RPMI8226 (cell line): Measurements from ENCODE around the gene NT5C1B.
"Not testable (repeated sequence)": the region's sequence is repeated elsewhere in the genome, so short reads cannot be mapped to it uniquely, and the experiment has no call there.

Experiments
- DNase-seq: peaks from one replicate; pipeline ENCODE4 v3.0.0-alpha.2; 2015

NT5C1B gene

GRCh38 chr2:18589354-18589753 is at the start of gene NT5C1B:
TSS of gene NT5C1B (minus strand) at chr2:18589569. CDS start at chr2:18589468, 101 bp downstream.
- DNase-seq: no peak

- no peak for DNase-seq
Observed at GRCh38 chr2:18637196-18637595, 47.8 kb upstream of the NT5C1B start.

GRCh38 chr2:18632699-18633098 is 43.3 kb upstream of the NT5C1B start:
- DNase-seq: not testable (repeated sequence)

- DNase-seq: no peak
Observed at GRCh38 chr2:18630941-18631340, 41.6 kb upstream of the NT5C1B start.

GRCh38 chr2:18630541-18630940 is 41.2 kb upstream of the NT5C1B start:
- no peak for DNase-seq

- DNase-seq: no peak
Observed at GRCh38 chr2:18630101-18630500, 40.7 kb upstream of the NT5C1B start.

- DNase-seq: no peak
Observed at GRCh38 chr2:18626958-18627650, 37.7 kb upstream of the NT5C1B start.

- no peak for DNase-seq
Observed at GRCh38 chr2:18626256-18626668, 36.9 kb upstream of the NT5C1B start.

GRCh38 chr2:18625563-18625962 is 36.2 kb upstream of the NT5C1B start:
- DNase-seq: no peak

- DNase-seq: no peak
Observed at GRCh38 chr2:18623782-18624181, 34.4 kb upstream of the NT5C1B start.

- no peak for DNase-seq
Observed at GRCh38 chr2:18620867-18621632, 31.7 kb upstream of the NT5C1B start.

GRCh38 chr2:18619091-18619490 is 29.7 kb upstream of the NT5C1B start:
- no peak for DNase-seq

- no peak for DNase-seq
Observed at GRCh38 chr2:18614041-18614440, 24.7 kb upstream of the NT5C1B start.

- DNase-seq: no peak
Observed at GRCh38 chr2:18612133-18612532, 22.8 kb upstream of the NT5C1B start.

GRCh38 chr2:18611604-18612003 is 22.2 kb upstream of the NT5C1B start:
- DNase-seq: no peak

- DNase-seq: no peak
Observed at GRCh38 chr2:18611184-18611583, 21.8 kb upstream of the NT5C1B start.

GRCh38 chr2:18610651-18611050 is 21.3 kb upstream of the NT5C1B start:
- no peak for DNase-seq

GRCh38 chr2:18610090-18610489 is 20.7 kb upstream of the NT5C1B start:
- no peak for DNase-seq

- no peak for DNase-seq
Observed at GRCh38 chr2:18605115-18605514, 15.7 kb upstream of the NT5C1B start.

GRCh38 chr2:18604531-18604885 is 15.1 kb upstream of the NT5C1B start:
- no peak for DNase-seq

GRCh38 chr2:18603854-18604530 is 14.6 kb upstream of the NT5C1B start:
- DNase-seq: no peak

- DNase-seq: no peak
Observed at GRCh38 chr2:18602298-18602697, 12.9 kb upstream of the NT5C1B start.

- DNase-seq: peak; percentile 5
Observed at GRCh38 chr2:18600255-18600613, 10.9 kb upstream of the NT5C1B start.
